Heart left ventricle (tissue), 16 donors: Measurements from ENCODE around the gene TSPAN14. TPM values are rescaled to one million over a fixed set of nuclear protein-coding genes. Genes with fewer than 3 reads are reported as not detected.
A peak's percentile ranks its signal among the peaks of the same experiment; 100 is the strongest.

Experiments
- ATAC-seq, 4 donors: fragments of 200-7000 bp; cut with Tn5 transposase; one replicate each; pipeline ENCODE4 v1.9.1; 2020 to 2022; ENCODE audit warnings: moderate library complexity in 4 of 4, mild to moderate bottlenecking in 3 of 4, moderate number of reproducible peaks in 1 of 4
- DNase-seq, 5 donors: peaks; one replicate each; pipeline ENCODE4 v3.0.0-alpha.2; 2020
- H3K27ac ChIP-seq, 12 donors: fragments of 200-600 bp; sonication (generic) in 4 of 12; one replicate each; pipeline versions ENCODE4 v1.5.0 to v1.8.0; 2016 to 2022; ENCODE audit warnings: mild to moderate bottlenecking in 2 of 12
- H3K27me3 ChIP-seq, 9 donors: fragments of 200-600 bp; sonication (generic) in 2 of 9; one replicate each; pipeline versions ENCODE4 v1.5.1 to v1.8.0; 2016 to 2022; ENCODE audit warnings: mild to moderate bottlenecking in 3 of 9
- H3K36me3 ChIP-seq, 9 donors: fragments of 200-600 bp; sonication (generic) in 2 of 9; one replicate each; pipeline versions ENCODE4 v1.5.0 to v1.8.0; 2018 to 2022; ENCODE audit warnings: mild to moderate bottlenecking in 2 of 9
- H3K4me1 ChIP-seq, 12 donors: fragments of 200-600 bp; sonication (generic) in 4 of 12; one replicate each; pipeline versions ENCODE4 v1.5.0 to v1.8.0; 2016 to 2022; ENCODE audit warnings: mild to moderate bottlenecking in 3 of 12
- H3K4me3 ChIP-seq, 12 donors: fragments of 200-600 bp; sonication (generic) in 4 of 12; one replicate each; pipeline versions ENCODE4 v1.5.0 to v1.8.0; 2017 to 2022; ENCODE audit warnings: mild to moderate bottlenecking in 9 of 12, moderate library complexity in 4 of 12
- H3K9me3 ChIP-seq, 12 donors: fragments of 200-600 bp; sonication (generic) in 4 of 12; one replicate each; pipeline versions ENCODE4 v1.5.0 to v1.8.0; 2016 to 2022; ENCODE audit warnings: mild to moderate bottlenecking in 1 of 12
- CTCF ChIP-seq, 12 donors: fragments of 200-600 bp; sonication (generic) in 4 of 12; IDR thresholded peaks; one replicate each; pipeline versions ENCODE4 v1.5.0 to v1.8.0; 2018 to 2022; ENCODE audit warnings: antibody characterized with exemption in 12 of 12, mild to moderate bottlenecking in 5 of 12
- POLR2A ChIP-seq, 2 donors: fragments of 450-650 bp; IDR thresholded peaks; one replicate each; pipeline ENCODE4 v1.6.1; 2017; ENCODE audit warnings: antibody characterized with exemption in 2 of 2, mild to moderate bottlenecking in 2 of 2, moderate library complexity in 2 of 2
- WGBS, 4 donors: extraction: QIAGEN DNeasy Blood & Tissue Kit in 2 of 4; methylation state at CpG; one replicate each; pipeline versions ENCODE4 v1.1.5 to v1.1.7; 2013 to 2018; 5-methylcytosine and 5-hydroxymethylcytosine counted together
- intact Hi-C, 10 donors: fragments of 100-400 bp; cut with DNase I; formaldehyde crosslinking; loops; one replicate each; pipeline versions ENCODE4 v1.11.1 to v1.14.2; 2022
- polyA plus RNA-seq, 2 donors: library from polyadenylated mRNA; stranded (reverse); fragments of 200-250 nt; gene quantifications; one replicate each; pipeline ENCODE4 v1.2.3, GENCODE V29; 2013
- total RNA-seq, 9 donors: library from RNA; depleted of rRNA in 2 of 9; stranded (reverse); fragments of >200 nt in 2 of 9; fragmentation: NEBNext Ultra II Directional in 3 of 9; extraction: Animal tissue kit (Norgen Biotek cat#: 25700) in 3 of 9; gene quantifications; one replicate each; pipeline versions ENCODE4 v1.1.0 to v1.2.4, GENCODE V29; 2016 to 2023
- donor health status: ischemic (EF 13 %, LVEDD 7.1; RV severe dilation, severe dysfunction).
- donor health status: healthy with polysubstance abuse.
- donor health status: DM: no; HTN: yes; CAD: no.
- donor health status: DM: no; HTN: no; CAD: no.
- donor health status: ischemic (EF 25% LVEDD 6.9; RV normal size, moderate dysfunction).
- donor health status: ischemic (EF 25% LVEDD 5.7; RV mildly dilated, moderate dysfunction).
- donor health status: healthy.
- donor health status: DM: yes; HTN: yes; CAD: no.
- donor health status: ischemic (EF 35%, LVEDD 5.7; RV mildly dilated, moderate dysfunction).
- donor health status: nonischemic (EF 11% LVEDD 7.7; RV severe dilation, severe dysfunction).
- donor health status: DM: yes; HTN: yes; CAD: no.
- donor health status: PGD.
- donor health status: ischemic (EF 29% LVEDD 5.4; RV normal size, mild dysfunction).
- donor health status: nonischemic (EF 23%, LVEDD 6.1; RV moderate dilation, normal function).

TSPAN14 gene
- total and polyA plus RNA-seq, 11 donors: 17.4 to 71.5 (median 39.6) TPM

- TF ChIP-seq POLR2A (IDR thresholded peaks at IDR 0.05) (no peak), CTCF (IDR thresholded peaks at IDR 0.05) (no peak)
- intact Hi-C loops: loop anchor here in 6 of 10 donors (2.0 to 10.0 kb wide), 5 partner anchors 33 to 120 kb away; no protein-coding TSS in a partner anchor
- Histone ChIP-seq H3K36me3 (peaks cover 0 to 13% (median 0%) of the 10 kb centered on the region in 9 donors), H3K27me3 (no peaks in the 10 kb centered on the region), H3K27ac (peak overlapping the region in 11 of 12 donors; percentile 41 to 95 (median 80)), H3K9me3 (peaks cover 0 to 2% (median 0%) of the 10 kb centered on the region in 12 donors), H3K4me1 (peaks cover 57 to 100% (median 97%) of the 10 kb centered on the region in 12 donors), H3K4me3 (no peak overlapping the region)
- DNase-seq: no peak
- WGBS, 4 donors: 59 to 74% (median 66%) methylated on average over 13 of the region's 13 CpGs
- no peak for ATAC-seq
These were observed 47.9 kb downstream of the TSPAN14 start for GRCh38 chr10:80501913-80502521.

- no peak overlapping the region for H3K4me3 ChIP-seq
- H3K4me1 ChIP-seq: peaks cover 48 to 100% (median 93%) of the 10 kb centered on the region in 12 donors
- DNase-seq (no peak), ATAC-seq (no peak)
- 73 to 82% (median 76%) methylated on average over 13 of the region's 13 CpGs for WGBS, 4 donors
- H3K27me3 ChIP-seq: no peaks in the 10 kb centered on the region
- peaks cover 0 to 22% (median 6%) of the 10 kb centered on the region in 9 donors for H3K36me3 ChIP-seq
- peak overlapping the region in 11 of 12 donors; percentile 41 to 95 (median 80) for H3K27ac ChIP-seq
- intact Hi-C loops: loop anchor here in 6 of 10 donors (2.0 to 10.0 kb wide), 5 partner anchors 34 to 121 kb away; no protein-coding TSS in a partner anchor
- no peak for TF ChIP-seq POLR2A (IDR thresholded peaks at IDR 0.05)
- no peak for TF ChIP-seq CTCF (IDR thresholded peaks at IDR 0.05)
- no peaks in the 10 kb centered on the region for H3K9me3 ChIP-seq
These were observed 48.8 kb downstream of the TSPAN14 start for GRCh38 chr10:80502621-80503583.

GRCh38 chr10:80503584-80504157 lies 49.6 kb downstream of the TSPAN14 start:
- Histone ChIP-seq H3K36me3 (peaks cover 0 to 29% (median 9%) of the 10 kb centered on the region in 9 donors), H3K27me3 (no peaks in the 10 kb centered on the region), H3K9me3 (no peaks in the 10 kb centered on the region), H3K27ac (peak overlapping the region in 11 of 12 donors; percentile 19 to 95 (median 80)), H3K4me3 (no peak overlapping the region), H3K4me1 (peaks cover 40 to 100% (median 92%) of the 10 kb centered on the region in 12 donors)
- WGBS, 4 donors: 67 to 78% (median 71%) methylated on average over 6 to 7 of the region's 7 CpGs
- no peak for DNase-seq
- intact Hi-C loops: loop anchor here in 8 of 10 donors (2.0 to 10.0 kb wide), 10 partner anchors 35 to 121 kb away; partner anchors contain the start of gene TSPAN14 (in 3 of the 8)
- TF ChIP-seq POLR2A (IDR thresholded peaks at IDR 0.05) (no peak), CTCF (IDR thresholded peaks at IDR 0.05) (no peak)
- ATAC-seq: no peak
